Fibroblast of skin of right quadriceps (primary cell): ENCODE measurements around the gene R3HDM2.

Source experiments
- DNase-seq: peaks from one replicate; pipeline ENCODE4 v3.0.0-alpha.2; 2013

The R3HDM2 gene

DNA sequence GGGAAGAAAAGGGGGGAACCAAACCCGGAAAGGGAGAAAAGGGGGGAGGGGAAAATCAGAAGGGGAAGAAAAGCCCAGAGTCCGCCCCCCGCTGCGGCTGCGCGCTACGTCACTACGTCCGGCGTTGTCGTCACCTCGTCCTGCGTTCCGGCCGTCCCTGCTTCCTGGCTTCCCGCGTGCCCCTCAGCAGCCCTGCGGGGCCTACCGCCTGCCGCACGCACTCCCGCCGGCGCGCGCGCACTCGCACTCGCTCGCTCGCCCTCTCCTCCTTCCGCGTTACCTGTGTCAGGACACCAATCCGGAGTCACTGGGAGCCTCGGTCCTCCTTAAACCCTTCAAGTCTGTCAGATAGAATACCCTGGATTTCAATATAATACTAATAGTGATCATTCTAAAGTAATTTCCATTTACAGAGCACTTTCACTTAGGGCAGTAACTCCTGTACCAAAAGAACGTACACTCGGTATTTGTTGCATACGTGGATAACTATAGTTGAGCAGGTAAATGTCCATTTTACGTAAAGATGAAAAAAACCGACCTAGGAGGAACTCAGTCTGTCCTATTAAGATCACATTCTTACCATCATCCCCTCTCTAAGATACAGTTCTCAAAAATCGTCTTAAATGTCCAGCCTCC is at the start of gene R3HDM2:
Gene R3HDM2 (minus strand): TSS at position 113 of the 636 bp plus-strand sequence. CDS start 120,615 bp downstream, outside the sequence.
- peak; percentile 95 for DNase-seq

- DNase-seq, result no peak
Measured at GRCh38 chr12:57479376-57480115, 48.7 kb upstream of the R3HDM2 start, which contains the start of gene ARHGAP9. Gene ARHGAP9, minus strand, starts transcription at chr12:57479866. Its CDS starts 460 bp downstream, at chr12:57479406.

- no peak for DNase-seq
Measured at GRCh38 chr12:57479043-57479375, 48.2 kb upstream of the R3HDM2 start.

DNA sequence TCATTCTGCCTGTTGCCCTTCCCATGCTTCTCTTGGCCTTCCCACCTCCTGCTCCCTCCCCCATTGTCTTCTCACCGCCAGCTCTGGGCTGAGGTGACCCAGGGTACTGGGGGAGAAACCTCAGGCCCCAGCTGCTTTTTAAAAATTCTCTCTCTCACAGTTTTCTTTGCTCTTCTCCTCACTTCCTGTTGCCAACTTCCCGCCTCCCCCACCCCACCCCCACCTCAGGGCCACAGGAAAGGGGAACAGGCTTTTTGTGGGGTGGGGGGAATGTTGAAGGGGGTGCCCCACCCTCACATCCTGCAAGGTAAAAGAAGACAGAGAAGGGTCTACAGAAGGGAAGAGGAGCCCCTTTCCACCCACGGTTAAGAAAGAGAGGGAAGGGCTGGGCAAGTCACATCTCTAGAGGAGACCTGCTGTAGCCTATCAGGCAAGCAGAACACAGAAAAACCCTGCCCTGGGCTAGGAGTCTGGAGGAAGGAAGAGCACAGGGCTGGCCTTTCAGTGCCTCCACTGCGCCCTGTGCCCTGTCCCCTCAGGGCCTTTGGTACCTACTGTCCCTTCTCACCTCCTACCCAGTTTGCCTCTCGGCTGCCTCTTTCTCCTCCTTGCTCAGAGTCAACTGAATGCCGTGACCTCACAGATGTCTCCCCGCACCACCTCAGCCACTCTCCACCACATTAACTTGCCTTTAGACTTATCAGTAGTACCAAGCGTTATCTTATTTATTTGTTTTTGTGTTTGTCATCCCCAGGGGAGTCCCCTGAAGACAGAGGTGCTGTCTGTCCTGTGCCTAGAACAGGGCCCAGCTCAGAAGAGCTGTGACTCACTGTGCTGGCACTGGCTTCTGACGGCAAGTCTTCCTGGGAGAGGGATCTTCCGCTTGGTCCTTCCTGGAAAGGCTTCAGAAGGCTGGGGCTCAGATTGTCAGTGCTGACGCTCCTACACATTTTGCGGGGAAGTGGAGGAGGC is 47.2 kb upstream of the R3HDM2 start:
- DNase-seq, result no peak

GRCh38 chr12:57476993-57477709 is 46.3 kb upstream of the R3HDM2 start:
- DNase-seq, result no peak

DNA sequence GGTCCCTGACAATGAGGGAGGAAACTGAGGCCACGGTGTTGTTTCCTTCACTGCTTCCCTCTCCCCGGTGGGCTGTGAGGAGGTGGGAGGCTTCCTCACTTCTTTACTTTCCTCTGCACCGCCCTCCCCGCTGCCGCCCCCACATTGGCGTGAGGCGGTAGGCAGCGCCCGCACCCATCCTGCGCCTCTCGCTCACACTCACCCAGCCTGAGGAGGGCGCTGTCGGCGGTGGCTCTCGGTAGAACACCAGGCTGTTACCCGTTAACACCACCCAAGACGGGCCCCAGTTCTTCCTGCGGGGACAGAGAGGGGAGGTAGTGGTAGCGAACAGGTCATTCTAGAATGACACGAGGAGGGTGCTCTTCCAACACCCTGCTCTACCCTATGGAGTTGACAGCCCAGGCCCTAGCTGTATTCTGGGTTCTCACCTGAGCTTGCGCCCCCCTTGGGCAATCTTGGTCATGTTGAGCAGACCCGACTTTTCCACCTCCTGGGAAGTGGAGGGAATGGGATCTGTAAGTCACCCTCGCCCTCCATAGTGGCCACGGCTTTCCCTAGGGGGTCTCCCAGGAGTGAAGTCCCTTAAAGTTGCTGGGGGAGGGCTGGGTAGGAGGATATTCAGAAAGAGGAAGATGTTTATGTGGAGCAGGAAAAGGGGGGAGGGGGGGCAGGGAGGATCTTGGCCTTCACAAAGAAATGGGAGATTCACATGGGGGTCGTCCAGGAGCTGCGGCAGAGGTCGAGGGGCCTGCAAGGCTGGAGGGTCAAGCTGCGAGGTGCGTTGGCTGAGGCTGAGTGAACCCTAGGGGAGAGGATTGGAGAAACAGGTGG is 45.5 kb upstream of the R3HDM2 start:
- no peak for DNase-seq

- DNase-seq, result no peak
Measured at GRCh38 chr12:57475271-57476161, 44.7 kb upstream of the R3HDM2 start.

GRCh38 chr12:57474862-57475261 is 44.0 kb upstream of the R3HDM2 start:
- no peak for DNase-seq

GRCh38 chr12:57474430-57474829 is 43.6 kb upstream of the R3HDM2 start:
- DNase-seq, result no peak

DNA sequence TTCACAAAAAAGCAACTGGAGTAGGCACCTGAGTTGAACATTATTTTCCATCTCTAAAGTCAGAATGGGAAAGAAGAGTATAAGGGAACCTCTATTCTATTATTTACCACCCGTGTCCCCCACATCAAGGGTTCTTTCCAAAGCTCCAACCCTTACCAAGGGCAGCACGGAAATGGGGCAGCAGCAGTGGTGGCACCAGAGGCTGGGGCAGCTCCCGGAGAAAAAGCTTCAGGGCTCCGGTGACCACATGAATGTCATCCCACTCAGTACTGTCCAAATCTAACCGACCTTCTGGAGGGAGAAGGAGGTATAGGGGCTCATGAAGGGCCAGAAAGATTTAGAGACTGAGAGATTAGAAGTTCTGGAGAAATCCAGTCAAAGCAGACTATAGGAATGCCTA is 43.0 kb upstream of the R3HDM2 start:
- DNase-seq, result no peak

DNA sequence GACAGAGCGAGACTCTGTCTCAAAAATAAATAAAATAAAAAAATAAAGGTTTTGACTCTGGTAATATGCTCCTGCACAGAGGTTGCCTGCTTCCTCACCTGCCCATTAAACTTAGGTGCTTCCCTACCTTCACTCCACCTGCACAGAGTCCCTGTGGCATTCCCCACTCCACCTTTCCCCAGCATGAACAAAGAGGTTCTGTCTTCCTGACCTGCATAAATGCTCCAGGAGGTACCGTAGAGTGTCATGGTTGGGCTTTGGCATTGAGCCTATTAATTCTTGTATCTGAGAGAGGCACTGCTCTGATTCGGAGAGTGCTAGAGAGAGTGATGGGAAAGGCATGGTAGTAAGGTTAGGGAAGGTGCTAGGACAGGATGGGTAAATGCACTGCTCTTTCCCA is 42.5 kb upstream of the R3HDM2 start:
- no peak for DNase-seq

- DNase-seq, result no peak
Measured at GRCh38 chr12:57472391-57472790, 41.5 kb upstream of the R3HDM2 start.

- DNase-seq, result no peak
Measured at GRCh38 chr12:57471661-57472060, 40.8 kb upstream of the R3HDM2 start.

DNA sequence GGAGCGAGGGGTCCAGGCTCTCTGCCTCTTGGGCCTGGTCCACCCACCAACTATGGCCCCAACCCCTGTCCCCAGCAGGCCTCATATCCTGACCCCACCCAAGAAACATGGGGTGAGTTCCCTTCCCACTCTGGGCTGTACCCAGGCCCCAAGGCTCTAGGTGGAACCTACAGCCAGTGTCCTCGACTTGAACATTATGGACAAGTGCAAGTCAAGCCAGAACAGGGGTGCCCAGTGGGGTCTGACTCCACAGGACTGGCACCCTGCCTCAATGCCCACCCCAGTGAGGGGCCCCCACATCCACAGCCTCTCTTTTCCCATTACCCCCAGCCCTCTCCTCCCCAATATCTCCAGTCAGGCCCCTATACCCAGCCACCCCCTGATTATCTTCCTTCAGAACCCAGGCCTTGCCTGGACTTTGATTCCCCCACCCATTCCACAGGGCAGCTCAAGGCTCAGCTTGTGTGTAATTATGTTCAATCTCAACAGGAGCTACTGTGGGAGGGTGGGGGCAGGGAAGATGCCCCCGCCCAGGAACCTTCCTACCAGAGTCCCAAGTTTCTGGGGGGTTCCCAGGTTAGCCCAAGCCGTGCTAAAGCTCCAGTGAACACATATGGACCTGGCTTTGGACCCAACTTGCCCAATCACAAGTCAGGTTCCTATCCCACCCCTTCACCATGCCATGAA is 40.3 kb upstream of the R3HDM2 start:
- no peak for DNase-seq

GRCh38 chr12:57470286-57470969 is 39.6 kb upstream of the R3HDM2 start:
- no peak for DNase-seq

DNA sequence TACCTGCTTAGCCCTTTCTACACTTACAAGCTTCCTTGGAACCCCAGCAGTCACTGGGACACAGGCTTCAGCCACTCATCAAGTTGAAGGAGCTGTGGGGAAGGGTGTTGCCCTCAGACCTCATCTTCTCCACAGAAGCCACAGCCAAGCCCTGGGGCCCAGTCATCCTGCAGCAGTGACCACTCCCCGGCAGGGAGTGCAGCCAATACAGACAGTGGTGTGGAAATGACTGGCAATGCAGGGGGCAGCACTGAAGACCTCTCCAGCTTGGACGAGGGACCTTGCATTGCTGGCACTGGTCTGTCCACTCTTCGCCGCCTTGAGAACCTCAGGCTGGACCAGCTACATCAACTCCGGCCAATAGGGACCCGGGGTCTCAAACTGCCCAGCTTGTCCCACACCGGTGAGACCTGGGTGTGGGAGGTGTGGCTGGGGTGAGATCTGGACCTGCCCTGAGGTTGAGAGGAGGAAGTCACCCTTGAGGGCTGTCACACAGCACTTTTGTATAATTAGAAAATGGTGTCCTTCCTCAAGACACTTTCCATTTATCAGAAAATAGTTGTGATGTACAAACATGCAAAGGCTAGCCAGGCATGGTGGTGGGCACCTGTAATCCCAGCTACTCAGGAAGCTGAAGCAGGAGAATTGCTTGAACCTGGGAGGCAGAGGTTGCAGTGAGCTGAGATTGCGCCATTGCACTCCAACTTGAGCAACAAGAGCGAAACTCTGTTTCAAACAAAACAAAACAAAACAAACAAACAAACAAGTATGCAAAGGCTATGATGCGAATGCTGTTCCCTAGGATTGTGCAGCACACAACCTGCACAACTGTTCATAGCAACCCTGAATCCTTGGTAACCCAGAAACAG is 38.7 kb upstream of the R3HDM2 start:
- DNase-seq, result no peak

- no peak for DNase-seq
Measured at GRCh38 chr12:57467915-57468314, 37.1 kb upstream of the R3HDM2 start.

DNA sequence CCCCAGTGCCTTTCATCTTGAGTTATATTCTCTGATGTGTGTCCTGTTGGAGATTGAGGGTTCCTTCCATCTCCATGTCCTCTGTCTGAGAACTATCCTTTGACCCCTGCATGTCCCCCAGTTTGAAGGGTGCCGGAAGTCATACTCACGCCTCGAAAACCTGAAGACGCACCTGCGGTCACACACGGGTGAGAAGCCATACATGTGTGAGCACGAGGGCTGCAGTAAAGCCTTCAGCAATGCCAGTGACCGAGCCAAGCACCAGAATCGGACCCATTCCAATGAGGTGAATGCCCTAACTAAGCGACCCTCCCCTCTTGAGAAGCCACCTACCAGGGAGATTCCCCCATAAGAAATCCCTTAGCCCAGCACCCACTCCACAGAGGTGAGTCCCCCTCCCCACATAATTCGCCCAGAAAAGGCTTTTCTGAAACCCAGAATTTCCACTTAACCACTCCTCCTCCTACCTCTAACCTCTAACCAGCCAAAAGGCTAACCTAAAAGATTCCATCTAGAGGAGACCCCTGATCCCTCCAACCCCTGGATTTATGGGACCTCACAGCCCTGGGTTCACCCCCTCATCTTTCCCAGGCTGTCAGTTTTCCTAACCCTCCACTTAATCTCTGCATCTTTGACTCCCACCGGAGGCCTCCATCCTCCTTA is 36.5 kb upstream of the R3HDM2 start:
- DNase-seq, result no peak
